Hepatocyte (in vitro differentiated cells): ENCODE data around the gene NAPA.

Experiments used
- CTCF ChIP-seq: fragments of 200-600 bp; sonication (generic); IDR thresholded peaks from 2 replicates; pipeline ENCODE4 v1.5.1; 2016; ENCODE audit warnings: antibody characterized with exemption, mild to moderate bottlenecking; ENCODE audit not compliant: poor library complexity
- EZH2 ChIP-seq: fragments of 200-600 bp; sonication (generic); IDR thresholded peaks from 2 replicates; pipeline ENCODE4 v1.6.1; 2016; ENCODE audit warnings: antibody characterized with exemption, mild to moderate bottlenecking, borderline replicate concordance
- EZH2phosphoT487 ChIP-seq: fragments of 200-600 bp; sonication (generic); IDR thresholded peaks from one replicate; pipeline ENCODE4 v1.6.1; 2018; ENCODE audit warnings: antibody characterized with exemption, mild to moderate bottlenecking, low read depth, moderate library complexity; ENCODE audit not compliant: unreplicated experiment, severe bottlenecking

- TF ChIP-seq CTCF, result no peak
- TF ChIP-seq EZH2, result no peak
- TF ChIP-seq EZH2phosphoT487, result no peak
Observed at GRCh38 chr19:47491358-47492136, 23.3 kb downstream of the NAPA start.
